ENCODE data around the gene CDCA8. TPM values are rescaled to one million over a fixed set of nuclear protein-coding genes. Genes with fewer than 3 reads are reported as not detected.

Gene CDCA8
- total and polyA plus RNA-seq, 9 of the 15 experiments (the other 6 are each of a cell fraction or from before 2014, with no cell fraction given), result 26.4 to 148 (median 81.8) TPM

DNA sequence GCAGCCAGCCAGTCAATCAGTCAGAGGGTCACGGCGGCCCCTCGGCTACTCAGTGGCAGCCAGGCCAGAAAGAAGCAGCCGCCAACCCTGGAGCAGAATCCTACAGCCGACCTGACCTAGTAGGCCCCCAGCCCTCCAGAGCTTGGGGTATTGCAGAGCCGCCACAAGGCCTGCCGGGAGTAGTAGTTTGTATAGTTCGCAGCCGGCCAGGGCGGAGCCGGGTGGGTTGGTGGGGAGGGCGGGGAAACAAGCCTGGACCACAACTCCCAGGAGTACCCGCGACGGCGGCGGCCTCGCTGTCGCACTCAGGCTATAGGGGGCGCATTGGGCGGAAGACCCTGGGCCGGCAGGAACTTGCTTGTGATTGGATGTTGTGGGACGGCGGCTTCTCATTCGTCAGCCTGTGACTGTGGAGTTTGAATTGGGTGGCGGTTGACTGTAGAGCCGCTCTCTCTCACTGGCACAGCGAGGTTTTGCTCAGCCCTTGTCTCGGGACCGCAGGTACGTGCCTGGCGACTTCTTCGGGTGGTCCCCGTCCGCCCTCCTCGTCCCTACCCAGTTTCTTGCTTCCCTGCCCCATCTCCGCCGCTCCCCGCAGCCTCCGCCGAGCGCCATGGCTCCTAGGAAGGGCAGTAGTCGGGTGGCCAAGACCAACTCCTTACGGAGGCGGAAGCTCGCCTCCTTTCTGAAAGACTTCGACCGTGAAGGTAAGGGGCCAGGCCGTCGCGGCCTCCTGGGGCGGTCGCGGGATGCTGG, at the start of gene CDCA8 (continued):
- TF ChIP-seq MNT (conservative IDR thresholded peaks at IDR 0.05) (peak; percentile 85 to 93), DLX4 (CRISPR knock-in tag; IDR thresholded peaks at IDR 0.05) (no peak), CCAR2 (IDR thresholded peaks at IDR 0.05; ENCODE audit: low read depth, low read length) (no peak), HNRNPLL (IDR thresholded peaks at IDR 0.05; ENCODE audit: low read depth, low read length, poor library complexity, severe bottlenecking) (peak; percentile 60), SRF (CRISPR knock-in tag; IDR thresholded peaks at IDR 0.05) (peak in 1 of 2 experiments; percentile 88; a peak in 2 of 4 replicates), MYBL2 (IDR thresholded peaks at IDR 0.05; ENCODE audit: low read depth) (peak; percentile 99), MYBL2 (CRISPR knock-in tag; IDR thresholded peaks at IDR 0.05; ENCODE audit: borderline replicate concordance) (peak; percentile 95; the same call in 1 of the 2 replicates), BHLHE40 (IDR thresholded peaks at IDR 0.05; ENCODE audit: low read length) (peak; percentile 52; the same call in 1 of the 2 replicates), POLR3A (IDR thresholded peaks at IDR 0.05; ENCODE audit: borderline replicate concordance, extremely low read depth, insufficient read depth, insufficient read length) (no peak), YY1 (IDR thresholded peaks at IDR 0.05; ENCODE audit: borderline replicate concordance in 1 of 3, control insufficient read depth in 1 of 3, extremely low read depth in 1 of 3, insufficient read depth in 3 of 3, insufficient read length in 1 of 3, insufficient replicate concordance in 2 of 3, low read depth in 1 of 3, low read length in 2 of 3) (peak in 2 of 3 experiments; percentile 66 to 78), SMAD1 (IDR thresholded peaks at IDR 0.05; ENCODE audit: low read depth, low read length, partially characterized antibody) (peak; percentile 62), RAD21 (CRISPR knock-in tag; conservative IDR thresholded peaks at IDR 0.05 in 1 of 2, IDR thresholded peaks at IDR 0.05 in 1 of 2) (no peak)
- TF ChIP-seq, protein P1, sequence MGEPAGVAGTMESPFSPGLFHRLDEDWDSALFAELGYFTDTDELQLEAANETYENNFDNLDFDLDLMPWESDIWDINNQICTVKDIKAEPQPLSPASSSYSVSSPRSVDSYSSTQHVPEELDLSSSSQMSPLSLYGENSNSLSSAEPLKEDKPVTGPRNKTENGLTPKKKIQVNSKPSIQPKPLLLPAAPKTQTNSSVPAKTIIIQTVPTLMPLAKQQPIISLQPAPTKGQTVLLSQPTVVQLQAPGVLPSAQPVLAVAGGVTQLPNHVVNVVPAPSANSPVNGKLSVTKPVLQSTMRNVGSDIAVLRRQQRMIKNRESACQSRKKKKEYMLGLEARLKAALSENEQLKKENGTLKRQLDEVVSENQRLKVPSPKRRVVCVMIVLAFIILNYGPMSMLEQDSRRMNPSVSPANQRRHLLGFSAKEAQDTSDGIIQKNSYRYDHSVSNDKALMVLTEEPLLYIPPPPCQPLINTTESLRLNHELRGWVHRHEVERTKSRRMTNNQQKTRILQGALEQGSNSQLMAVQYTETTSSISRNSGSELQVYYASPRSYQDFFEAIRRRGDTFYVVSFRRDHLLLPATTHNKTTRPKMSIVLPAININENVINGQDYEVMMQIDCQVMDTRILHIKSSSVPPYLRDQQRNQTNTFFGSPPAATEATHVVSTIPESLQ (CRISPR knock-in tag; IDR thresholded peaks at IDR 0.05), result 0 out of 2 replicates have a peak, but pooled peaks have one; percentile 62
- TF ChIP-seq, protein P2, sequence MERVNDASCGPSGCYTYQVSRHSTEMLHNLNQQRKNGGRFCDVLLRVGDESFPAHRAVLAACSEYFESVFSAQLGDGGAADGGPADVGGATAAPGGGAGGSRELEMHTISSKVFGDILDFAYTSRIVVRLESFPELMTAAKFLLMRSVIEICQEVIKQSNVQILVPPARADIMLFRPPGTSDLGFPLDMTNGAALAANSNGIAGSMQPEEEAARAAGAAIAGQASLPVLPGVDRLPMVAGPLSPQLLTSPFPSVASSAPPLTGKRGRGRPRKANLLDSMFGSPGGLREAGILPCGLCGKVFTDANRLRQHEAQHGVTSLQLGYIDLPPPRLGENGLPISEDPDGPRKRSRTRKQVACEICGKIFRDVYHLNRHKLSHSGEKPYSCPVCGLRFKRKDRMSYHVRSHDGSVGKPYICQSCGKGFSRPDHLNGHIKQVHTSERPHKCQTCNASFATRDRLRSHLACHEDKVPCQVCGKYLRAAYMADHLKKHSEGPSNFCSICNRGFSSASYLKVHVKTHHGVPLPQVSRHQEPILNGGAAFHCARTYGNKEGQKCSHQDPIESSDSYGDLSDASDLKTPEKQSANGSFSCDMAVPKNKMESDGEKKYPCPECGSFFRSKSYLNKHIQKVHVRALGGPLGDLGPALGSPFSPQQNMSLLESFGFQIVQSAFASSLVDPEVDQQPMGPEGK (CRISPR knock-in tag; IDR thresholded peaks at IDR 0.05; ENCODE audit: borderline replicate concordance), result no peak
- TF ChIP-seq, protein P3, sequence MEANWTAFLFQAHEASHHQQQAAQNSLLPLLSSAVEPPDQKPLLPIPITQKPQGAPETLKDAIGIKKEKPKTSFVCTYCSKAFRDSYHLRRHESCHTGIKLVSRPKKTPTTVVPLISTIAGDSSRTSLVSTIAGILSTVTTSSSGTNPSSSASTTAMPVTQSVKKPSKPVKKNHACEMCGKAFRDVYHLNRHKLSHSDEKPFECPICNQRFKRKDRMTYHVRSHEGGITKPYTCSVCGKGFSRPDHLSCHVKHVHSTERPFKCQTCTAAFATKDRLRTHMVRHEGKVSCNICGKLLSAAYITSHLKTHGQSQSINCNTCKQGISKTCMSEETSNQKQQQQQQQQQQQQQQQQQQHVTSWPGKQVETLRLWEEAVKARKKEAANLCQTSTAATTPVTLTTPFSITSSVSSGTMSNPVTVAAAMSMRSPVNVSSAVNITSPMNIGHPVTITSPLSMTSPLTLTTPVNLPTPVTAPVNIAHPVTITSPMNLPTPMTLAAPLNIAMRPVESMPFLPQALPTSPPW (CRISPR knock-in tag; IDR thresholded peaks at IDR 0.05), result peak; percentile 82

Measured in K562 (cell line).